ENCODE measurements around the gene SULF2. TPM values are rescaled to one million over a fixed set of nuclear protein-coding genes. Genes with fewer than 3 reads are reported as not detected.

The SULF2 gene
- total and polyA plus RNA-seq, 2 of the 13 experiments (the other 11 are each of a cell fraction or from before 2014, with no cell fraction given) = 7.2 to 50.9 TPM

- Histone ChIP-seq H3K79me2 (ENCODE audit: insufficient read depth, low read length) (no peaks in the 10 kb centered on the region), H3K9me3 (ENCODE audit: low read length) (no peaks in the 10 kb centered on the region), H3K4me2 (ENCODE audit: low read depth, low read length) (no peak overlapping the region), H3K36me3 (replicated peaks in 1 of 2; ENCODE audit: control insufficient read depth in 1 of 2, insufficient read depth in 2 of 2, low read length in 2 of 2) (peaks cover 38 to 85% of the 10 kb centered on the region in 2 experiments), H3K27me3 (ENCODE audit: control insufficient read depth in 1 of 2, insufficient read depth in 2 of 2, low read length in 2 of 2) (no peaks in the 10 kb centered on the region), H3K4me1 (ENCODE audit: insufficient read depth, low read length) (peaks cover under 1% of the 10 kb centered on the region; the same call in 1 of the 2 replicates), H3K27ac (ENCODE audit: extremely low read length, insufficient read depth, low read length) (no peak overlapping the region), H3K9ac (ENCODE audit: insufficient read depth, low read depth, low read length) (no peak overlapping the region), H4K20me1 (ENCODE audit: insufficient read depth, low read length) (no peaks in the 10 kb centered on the region), H2AFZ (ENCODE audit: low read length) (no peak overlapping the region), H3K4me3 (replicated peaks in 1 of 3; ENCODE audit: insufficient read depth in 1 of 3, low read depth in 2 of 3, low read length in 3 of 3) (no peak overlapping the region)
- no TSS peak for BruUV-seq (replicated peaks)
- POLR2A ChIA-PET = no interaction called here
- in situ Hi-C loops (cut with HindIII; ENCODE audit: extremely low pct_ligation_motif_present, low pct_unique_long_range_greater_than_20kb) (no loop called here), intact Hi-C loops (cut with micrococcal nuclease; ENCODE audit: unreplicated experiment) (no loop called here)
- FAIRE-seq = no peak
- no peak for DNase-seq (ENCODE audit: low spot score)
- WGBS (ENCODE audit: low lambda C conversion rate) = 94% methylated on average over 7 of the region's 7 CpGs
- CTCF ChIA-PET (ENCODE audit: low intra/inter-chr PET ratio, low total read pairs) = no interaction called here
- ATAC-seq = no peak
- TF ChIP-seq POLR2AphosphoS2 (IDR thresholded peaks at IDR 0.05; ENCODE audit: low read depth, low read length) (no peak), ZSCAN29 (CRISPR knock-in tag; conservative IDR thresholded peaks at IDR 0.05) (no peak), ZNF296 (CRISPR knock-in tag; conservative IDR thresholded peaks at IDR 0.05) (no peak), MTA3 (CRISPR knock-in tag; IDR thresholded peaks at IDR 0.05) (no peak), RAD21 (CRISPR knock-in tag; IDR thresholded peaks at IDR 0.05) (no peak), PPARG (CRISPR knock-in tag; conservative IDR thresholded peaks at IDR 0.05) (no peak), ZNF605 (CRISPR knock-in tag; IDR thresholded peaks at IDR 0.05) (no peak), KDM3A (CRISPR knock-in tag; IDR thresholded peaks at IDR 0.05; ENCODE audit: low read depth) (no peak), YY1 (IDR thresholded peaks at IDR 0.05; ENCODE audit: insufficient read depth, insufficient replicate concordance, low read depth, low read length) (no peak), ZBTB21 (CRISPR knock-in tag; IDR thresholded peaks at IDR 0.05) (no peak), REST (IDR thresholded peaks at IDR 0.05; ENCODE audit: borderline replicate concordance in 1 of 2, low read depth in 1 of 2, low read length in 2 of 2) (no peak), MAFG (CRISPR knock-in tag; IDR thresholded peaks at IDR 0.05) (no peak), GLI4 (CRISPR knock-in tag; IDR thresholded peaks at IDR 0.05; ENCODE audit: borderline replicate concordance) (no peak), ZNF367 (CRISPR knock-in tag; IDR thresholded peaks at IDR 0.05; ENCODE audit: borderline replicate concordance) (no peak), ELF1 (CRISPR knock-in tag; IDR thresholded peaks at IDR 0.05) (no peak), HMG20A (CRISPR knock-in tag; IDR thresholded peaks at IDR 0.05; ENCODE audit: borderline replicate concordance) (no peak), NBN (conservative IDR thresholded peaks at IDR 0.05) (no peak)
- TF ChIP-seq, protein P1, sequence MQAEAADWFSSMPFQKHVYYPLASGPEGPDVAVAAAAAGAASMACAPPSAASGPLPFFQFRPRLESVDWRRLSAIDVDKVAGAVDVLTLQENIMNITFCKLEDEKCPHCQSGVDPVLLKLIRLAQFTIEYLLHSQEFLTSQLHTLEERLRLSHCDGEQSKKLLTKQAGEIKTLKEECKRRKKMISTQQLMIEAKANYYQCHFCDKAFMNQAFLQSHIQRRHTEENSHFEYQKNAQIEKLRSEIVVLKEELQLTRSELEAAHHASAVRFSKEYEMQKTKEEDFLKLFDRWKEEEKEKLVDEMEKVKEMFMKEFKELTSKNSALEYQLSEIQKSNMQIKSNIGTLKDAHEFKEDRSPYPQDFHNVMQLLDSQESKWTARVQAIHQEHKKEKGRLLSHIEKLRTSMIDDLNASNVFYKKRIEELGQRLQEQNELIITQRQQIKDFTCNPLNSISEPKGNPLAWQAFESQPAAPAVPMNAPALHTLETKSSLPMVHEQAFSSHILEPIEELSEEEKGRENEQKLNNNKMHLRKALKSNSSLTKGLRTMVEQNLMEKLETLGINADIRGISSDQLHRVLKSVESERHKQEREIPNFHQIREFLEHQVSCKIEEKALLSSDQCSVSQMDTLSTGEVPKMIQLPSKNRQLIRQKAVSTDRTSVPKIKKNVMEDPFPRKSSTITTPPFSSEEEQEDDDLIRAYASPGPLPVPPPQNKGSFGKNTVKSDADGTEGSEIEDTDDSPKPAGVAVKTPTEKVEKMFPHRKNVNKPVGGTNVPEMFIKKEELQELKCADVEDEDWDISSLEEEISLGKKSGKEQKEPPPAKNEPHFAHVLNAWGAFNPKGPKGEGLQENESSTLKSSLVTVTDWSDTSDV (CRISPR knock-in tag; IDR thresholded peaks at IDR 0.05) = no peak
- TF ChIP-seq, protein P2, sequence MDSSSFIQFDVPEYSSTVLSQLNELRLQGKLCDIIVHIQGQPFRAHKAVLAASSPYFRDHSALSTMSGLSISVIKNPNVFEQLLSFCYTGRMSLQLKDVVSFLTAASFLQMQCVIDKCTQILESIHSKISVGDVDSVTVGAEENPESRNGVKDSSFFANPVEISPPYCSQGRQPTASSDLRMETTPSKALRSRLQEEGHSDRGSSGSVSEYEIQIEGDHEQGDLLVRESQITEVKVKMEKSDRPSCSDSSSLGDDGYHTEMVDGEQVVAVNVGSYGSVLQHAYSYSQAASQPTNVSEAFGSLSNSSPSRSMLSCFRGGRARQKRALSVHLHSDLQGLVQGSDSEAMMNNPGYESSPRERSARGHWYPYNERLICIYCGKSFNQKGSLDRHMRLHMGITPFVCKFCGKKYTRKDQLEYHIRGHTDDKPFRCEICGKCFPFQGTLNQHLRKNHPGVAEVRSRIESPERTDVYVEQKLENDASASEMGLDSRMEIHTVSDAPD (CRISPR knock-in tag; IDR thresholded peaks at IDR 0.05) = no peak
Observed at GRCh38 chr20:47647994-47648393, 137.3 kb downstream of the SULF2 start.

All from HepG2 (cell line).